PC-3 (cell line): ENCODE results near the gene NRCAM.

ENCODE experiments used
- CTCF ChIP-seq: fragments of 300-600 bp; sonication (generic); conservative IDR thresholded peaks from 2 replicates; pipeline ENCODE4 v1.5.1; 2017; ENCODE audit warnings: antibody characterized with exemption, low read depth, mild to moderate bottlenecking, low read length
- EZH2phosphoT487 ChIP-seq: fragments of 300-600 bp; sonication (generic); IDR thresholded peaks from 2 replicates; pipeline ENCODE4 v1.6.1; 2018; ENCODE audit warnings: mild to moderate bottlenecking, antibody characterized with exemption, low read length, borderline replicate concordance

- TF ChIP-seq CTCF: no peak
- TF ChIP-seq EZH2phosphoT487: no peak
These were observed 42.2 kb upstream of the NRCAM start for GRCh38 chr7:108498481-108498880.
